Activated naive CD4-positive, alpha-beta T cell treated with anti-CD3 and anti-CD28 coated beads, Interleukin-2, amount 50 U/mL, for 16 hours (primary cell): ENCODE results near the gene CCDC6.
"Not testable (repeated sequence)": the region's sequence is repeated elsewhere in the genome, so short reads cannot be mapped to it uniquely, and the experiment has no call there.

ENCODE experiments used
- DNase-seq: peaks from one replicate; pipeline ENCODE4 v3.0.0-alpha.2; 2020

The CCDC6 gene

GRCh38 chr10:59905066-59905730, 1.2 kb downstream of the CCDC6 start:
- peak; percentile 52 for DNase-seq

GRCh38 chr10:59904426-59905065, 1.8 kb downstream of the CCDC6 start:
- DNase-seq = no peak

GRCh38 chr10:59903871-59904270, 2.5 kb downstream of the CCDC6 start:
- DNase-seq = no peak

GRCh38 chr10:59902016-59902415, 4.3 kb downstream of the CCDC6 start:
- no peak for DNase-seq

GRCh38 chr10:59901470-59901869, 4.9 kb downstream of the CCDC6 start:
- no peak for DNase-seq

- no peak for DNase-seq
Observed at GRCh38 chr10:59900048-59900727, 6.2 kb downstream of the CCDC6 start.

GRCh38 chr10:59898125-59898835, 8.1 kb downstream of the CCDC6 start:
- no peak for DNase-seq

GRCh38 chr10:59896191-59896590, 10.2 kb downstream of the CCDC6 start:
- no peak for DNase-seq

- DNase-seq = no peak
Observed at GRCh38 chr10:59895629-59896116, 10.7 kb downstream of the CCDC6 start.

GRCh38 chr10:59894114-59894513, 12.2 kb downstream of the CCDC6 start:
- DNase-seq = no peak

GRCh38 chr10:59892697-59893096, 13.7 kb downstream of the CCDC6 start:
- DNase-seq = no peak

- DNase-seq = no peak
Observed at GRCh38 chr10:59891936-59892335, 14.4 kb downstream of the CCDC6 start.

- DNase-seq = no peak
Observed at GRCh38 chr10:59891349-59891748, 15.0 kb downstream of the CCDC6 start.

- no peak for DNase-seq
Observed at GRCh38 chr10:59888781-59889435, 17.4 kb downstream of the CCDC6 start.

GRCh38 chr10:59887972-59888640, 18.2 kb downstream of the CCDC6 start:
- DNase-seq = no peak

GRCh38 chr10:59887006-59887405, 19.4 kb downstream of the CCDC6 start:
- no peak for DNase-seq

- DNase-seq = no peak
Observed at GRCh38 chr10:59885430-59886134, 20.8 kb downstream of the CCDC6 start.

GRCh38 chr10:59884893-59885292, 21.5 kb downstream of the CCDC6 start:
- not testable (repeated sequence) for DNase-seq

GRCh38 chr10:59881640-59882039, 24.7 kb downstream of the CCDC6 start:
- DNase-seq = no peak

- peak; percentile 50 for DNase-seq
Observed at GRCh38 chr10:59880971-59881510, 25.3 kb downstream of the CCDC6 start.

- no peak for DNase-seq
Observed at GRCh38 chr10:59880019-59880717, 26.2 kb downstream of the CCDC6 start.
